K562 (cell line): ENCODE measurements around the gene CCDC9. TPM values are rescaled to one million over a fixed set of nuclear protein-coding genes. Genes with fewer than 3 reads are reported as not detected.

Source experiments
- CTCF ChIP-seq, 3 experiments: IDR thresholded peaks in 2 of 3; conservative IDR thresholded peaks in 1 of 3; 2 replicates each; pipeline ENCODE4 v1.5.1; 2011 to 2012; ENCODE audit warnings: low read length in 3 of 3, mild to moderate bottlenecking in 3 of 3, control low read depth in 2 of 3, improper control_type of control experiment in 1 of 3, inconsistent platforms in 1 of 3, low read depth in 1 of 3, mixed read lengths in 1 of 3, moderate library complexity in 1 of 3; ENCODE audit not compliant: insufficient read depth in 2 of 3
- FOXJ3 ChIP-seq: sonication (generic); formaldehyde crosslinking; IDR thresholded peaks from 2 replicates; pipeline ENCODE4 v1.4.0; 2020; ENCODE audit warnings: mild to moderate bottlenecking, missing genetic modification reagents
- HCFC1 ChIP-seq: IDR thresholded peaks from 2 replicates; pipeline ENCODE4 v1.6.1; 2012; ENCODE audit warnings: low read depth, low read length, improper control_type of control experiment
- KDM5B ChIP-seq: fragments of 200-600 bp; sonication (generic); IDR thresholded peaks from 2 replicates; pipeline ENCODE4 v1.6.1; 2012; ENCODE audit warnings: low read depth, mild to moderate bottlenecking, moderate library complexity, low read length, control low read depth, inconsistent platforms; ENCODE audit not compliant: insufficient replicate concordance
- LARP7 ChIP-seq: fragments of 450-650 bp; IDR thresholded peaks from 2 replicates; pipeline ENCODE4 v1.6.1; 2016
- MBD2 ChIP-seq: sonication (generic); IDR thresholded peaks from 2 replicates; pipeline ENCODE4 v1.6.1; 2016; ENCODE audit warnings: low read depth, borderline replicate concordance
- MLLT1 ChIP-seq, 2 experiments: fragments of 450-650 bp; IDR thresholded peaks; 2 replicates each; pipeline ENCODE4 v1.6.1; 2016
- MTF1 ChIP-seq: fragments of 250-450 bp; sonication (Bioruptor Pico); IDR thresholded peaks from 2 replicates; pipeline ENCODE4 v1.9.0; 2021; ENCODE audit warnings: moderate library complexity, mild to moderate bottlenecking, inconsistent platforms, borderline replicate concordance
- OTX1 ChIP-seq: fragments of 450-650 bp; formaldehyde crosslinking; IDR thresholded peaks from 2 replicates; pipeline ENCODE4 v1.4.0; 2022; ENCODE audit warnings: mild to moderate bottlenecking
- PCBP1 ChIP-seq: fragments of 200-400 bp; formaldehyde crosslinking; IDR thresholded peaks from 2 replicates; pipeline ENCODE4 v1.6.1; 2018; ENCODE audit warnings: mild to moderate bottlenecking, low read depth, low read length; ENCODE audit not compliant: poor library complexity, severe bottlenecking
- RBM22 ChIP-seq: fragments of 200-400 bp; formaldehyde crosslinking; IDR thresholded peaks from 2 replicates; pipeline ENCODE4 v1.6.1; 2018; ENCODE audit warnings: low read length, low read depth; ENCODE audit not compliant: poor library complexity, severe bottlenecking
- RNF219 ChIP-seq: fragments of 250-450 bp; sonication (Bioruptor Pico); IDR thresholded peaks from 2 replicates; pipeline ENCODE4 v1.5.0; 2022; ENCODE audit warnings: mild to moderate bottlenecking
- SUPT5H ChIP-seq: fragments of 450-650 bp; IDR thresholded peaks from 2 replicates; pipeline ENCODE4 v1.6.1; 2016
- TFAM ChIP-seq: fragments of 250-450 bp; sonication (Bioruptor Pico); conservative IDR thresholded peaks from 2 replicates; pipeline ENCODE4 v1.5.0; 2021; ENCODE audit warnings: mild to moderate bottlenecking, moderate library complexity
- YY1 ChIP-seq, 3 experiments: IDR thresholded peaks; 2 replicates each; pipeline ENCODE4 v1.6.1; 2011; ENCODE audit warnings: low read length in 2 of 3, mild to moderate bottlenecking in 2 of 3, moderate library complexity in 2 of 3, borderline replicate concordance in 1 of 3, control low read depth in 1 of 3, low read depth in 1 of 3; ENCODE audit not compliant: insufficient read depth in 3 of 3, insufficient replicate concordance in 2 of 3, control insufficient read depth in 1 of 3, insufficient read length in 1 of 3; ENCODE audit errors: extremely low read depth in 1 of 3
- ZBTB1 ChIP-seq: sonication (generic); formaldehyde crosslinking; IDR thresholded peaks from 2 replicates; pipeline ENCODE4 v1.8.1; 2023; ENCODE audit warnings: missing genetic modification reagents, low read depth, mild to moderate bottlenecking, borderline replicate concordance
- ZNF12 ChIP-seq: sonication (generic); formaldehyde crosslinking; IDR thresholded peaks from 2 replicates; pipeline ENCODE4 v1.4.0; 2020; ENCODE audit warnings: mild to moderate bottlenecking, missing genetic modification reagents
- ZNF707 ChIP-seq: fragments of 250-450 bp; sonication (Bioruptor Pico); conservative IDR thresholded peaks from 2 replicates; pipeline ENCODE4 v1.8.0; 2022; ENCODE audit warnings: inconsistent platforms, mild to moderate bottlenecking, moderate library complexity
- polyA plus RNA-seq, 8 experiments: library from polyadenylated mRNA; depleted of rRNA in 4 of 8; stranded (reverse) in 5 of 8; unstranded in 3 of 8; fragments of >200 nt; fragmentation: Nextera tagmentation in 2 of 8; fragmentation: Illumina TruSeq in 1 of 8; extraction: Ambion mirVana in 2 of 8; extraction: Trizol in 1 of 8; gene quantifications; 2 replicates each; pipeline versions ENCODE4 v1.2.1 to v1.2.3, GENCODE V29; 2011 to 2014; ENCODE audit warnings: inconsistent platforms in 1 of 8, missing spikeins in 1 of 8
- total RNA-seq, 7 experiments: library from RNA; depleted of rRNA in 6 of 7; stranded (reverse); fragments of >200 nt in 6 of 7; fragmentation: Illumina TruSeq in 2 of 7; extraction: Trizol in 2 of 7; gene quantifications; 2 replicates each; pipeline versions ENCODE4 v1.2.1 to v1.2.3, GENCODE V29; 2011 to 2021; ENCODE audit warnings: low replicate concordance in 1 of 7
- TF ChIP-seq, protein P1 (sequence below): fragments of 450-650 bp; formaldehyde crosslinking; IDR thresholded peaks from 2 replicates; pipeline ENCODE4 v1.4.0; 2022; ENCODE audit warnings: missing genetic modification characterization

Gene CCDC9
- total and polyA plus RNA-seq, 9 of the 15 experiments (the other 6 are each of a cell fraction or from before 2014, with no cell fraction given) = 0.23 to 38.6 (median 8.4) TPM

- TF ChIP-seq, protein P1, sequence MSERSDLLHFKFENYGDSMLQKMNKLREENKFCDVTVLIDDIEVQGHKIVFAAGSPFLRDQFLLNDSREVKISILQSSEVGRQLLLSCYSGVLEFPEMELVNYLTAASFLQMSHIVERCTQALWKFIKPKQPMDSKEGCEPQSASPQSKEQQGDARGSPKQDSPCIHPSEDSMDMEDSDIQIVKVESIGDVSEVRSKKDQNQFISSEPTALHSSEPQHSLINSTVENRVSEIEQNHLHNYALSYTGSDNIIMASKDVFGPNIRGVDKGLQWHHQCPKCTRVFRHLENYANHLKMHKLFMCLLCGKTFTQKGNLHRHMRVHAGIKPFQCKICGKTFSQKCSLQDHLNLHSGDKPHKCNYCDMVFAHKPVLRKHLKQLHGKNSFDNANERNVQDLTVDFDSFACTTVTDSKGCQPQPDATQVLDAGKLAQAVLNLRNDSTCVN = peak; percentile 50; the same call in 1 of the 2 replicates
- TF ChIP-seq MBD2 = 0 out of 2 replicates have a peak, but pooled peaks have one; percentile 18
- peak; percentile 94 for TF ChIP-seq ZBTB1 (CRISPR knock-in tag)
- peak; percentile 41; the same call in 1 of the 2 replicates for TF ChIP-seq HCFC1
- 0 out of 2 replicates have a peak, but pooled peaks have one; percentile 75 for TF ChIP-seq OTX1
- TF ChIP-seq FOXJ3 (CRISPR knock-in tag) = no peak
- no peak for TF ChIP-seq RNF219 (CRISPR knock-in tag)
- TF ChIP-seq ZNF707 (CRISPR knock-in tag) = no peak
- peak; percentile 96 for TF ChIP-seq LARP7
- peak; percentile 69 for TF ChIP-seq KDM5B
- TF ChIP-seq SUPT5H = peak; percentile 10
- TF ChIP-seq MTF1 = no peak
- peak; percentile 66 to 78 (median 66) for TF ChIP-seq CTCF (IDR thresholded peaks at IDR 0.05 in 2 of 3, conservative IDR thresholded peaks at IDR 0.05 in 1 of 3; ENCODE audit: insufficient read depth in 2 of 3, low read depth in 1 of 3, low read length in 3 of 3)
- peak; percentile 93 to 94 for TF ChIP-seq MLLT1 (IDR thresholded peaks at IDR 0.05)
- TF ChIP-seq RBM22 = peak; percentile 81
- 0 out of 2 replicates have a peak, but pooled peaks have one; percentile 45 for TF ChIP-seq ZNF12 (CRISPR knock-in tag)
- TF ChIP-seq TFAM (CRISPR knock-in tag) = no peak
- peak in 1 of 3 experiments; percentile 30 for TF ChIP-seq YY1 (IDR thresholded peaks at IDR 0.05; ENCODE audit: borderline replicate concordance in 1 of 3, control insufficient read depth in 1 of 3, extremely low read depth in 1 of 3, insufficient read depth in 3 of 3, insufficient read length in 1 of 3, insufficient replicate concordance in 2 of 3, low read depth in 1 of 3, low read length in 2 of 3)
- peak; percentile 90 for TF ChIP-seq PCBP1
Measured at GRCh38 chr19:47230054-47230920, 26.0 kb upstream of the CCDC9 start (continued).
